Thoracic aorta endothelial cell (primary cell): ENCODE results near the gene STXBP5L. TPM values are rescaled to one million over a fixed set of nuclear protein-coding genes. Genes with fewer than 3 reads are reported as not detected.

Source experiments
- small RNA-seq: library from RNA; depleted of rRNA; stranded (forward); fragments of <200 nt; gene quantifications from one replicate; pipeline ENCODE3, GENCODE V24; 2012
- total RNA-seq: library from RNA; depleted of rRNA; stranded (reverse); fragments of >200 nt; gene quantifications from 2 replicates; pipeline ENCODE4 v1.2.3, GENCODE V29; 2012

The STXBP5L gene
- not detected in 2 replicates for total RNA-seq

GRCh38 chr3:120908030-120908794 lies at the start of gene STXBP5L:
Gene STXBP5L (plus strand): TSS chr3:120908205. CDS start chr3:120909579, 1,374 bp downstream.

Small RNAs within 50 kb of the gene (small RNA-seq; reads per million reads assigned to genes)
- not detected for gene MIR5682

Other genes starting within 250 kb of the STXBP5L start
- 0.13 and 0.14 TPM in 2 replicates for gene HGD, start 226.0 kb upstream of the STXBP5L start, total RNA-seq
- 16.8 and 20.5 TPM in 2 replicates for gene RABL3, start 165.7 kb upstream of the STXBP5L start, total RNA-seq
- 26.1 and 36.6 TPM in 2 replicates for gene GTF2E1, start 165.5 kb upstream of the STXBP5L start, total RNA-seq